ENCODE data around the gene PRKCH. TPM values are rescaled to one million over a fixed set of nuclear protein-coding genes. Genes with fewer than 3 reads are reported as not detected.

PRKCH gene
- total RNA-seq, 2 experiments from 2014 or later: 318 to 343 TPM

DNA sequence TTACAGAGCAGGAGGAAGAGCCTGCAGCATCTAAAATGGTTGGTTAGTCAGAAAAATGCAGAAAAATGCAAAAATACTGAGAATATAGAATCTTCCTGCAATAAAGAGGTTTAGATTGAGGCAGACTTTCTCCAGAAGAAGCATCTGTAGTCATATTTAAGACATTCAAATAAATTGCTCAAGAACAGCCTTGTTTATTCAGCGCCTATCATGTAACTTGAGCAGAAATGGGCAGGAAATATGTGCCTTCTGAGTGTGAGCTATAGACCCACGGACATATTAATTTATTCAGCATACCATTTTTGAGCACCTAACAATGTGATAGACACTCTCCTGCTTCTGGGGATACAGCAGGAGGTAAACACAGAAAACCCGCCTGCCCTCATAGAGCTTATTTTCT, 272.0 kb downstream of the PRKCH start:
- POLR2A ChIA-PET: interaction anchor here (0.6 to 0.9 kb wide), 2 partner anchors 30 to 316 kb away, joined by 4 to 6 read pairs; no protein-coding TSS in a partner anchor
- ATAC-seq (no peak), DNase-seq (no peak)
- CTCF ChIA-PET: interaction anchor here (0.9 to 1.2 kb wide), 3 partner anchors 12 to 70 kb away, joined by 3 to 4 read pairs (median 3); no protein-coding TSS in a partner anchor
- Mint-ChIP-seq H3K27ac (no peak overlapping the region), H3K4me3 (no peak overlapping the region), H3K36me3 (ENCODE audit: low read depth) (peaks cover 5% of the 10 kb centered on the region), H3K9me3 (ENCODE audit: insufficient read depth) (no peaks in the 10 kb centered on the region), H3K27me3 (ENCODE audit: low read depth) (no peaks in the 10 kb centered on the region), H3K4me1 (ENCODE audit: low read depth) (peaks cover 64% of the 10 kb centered on the region)

DNA sequence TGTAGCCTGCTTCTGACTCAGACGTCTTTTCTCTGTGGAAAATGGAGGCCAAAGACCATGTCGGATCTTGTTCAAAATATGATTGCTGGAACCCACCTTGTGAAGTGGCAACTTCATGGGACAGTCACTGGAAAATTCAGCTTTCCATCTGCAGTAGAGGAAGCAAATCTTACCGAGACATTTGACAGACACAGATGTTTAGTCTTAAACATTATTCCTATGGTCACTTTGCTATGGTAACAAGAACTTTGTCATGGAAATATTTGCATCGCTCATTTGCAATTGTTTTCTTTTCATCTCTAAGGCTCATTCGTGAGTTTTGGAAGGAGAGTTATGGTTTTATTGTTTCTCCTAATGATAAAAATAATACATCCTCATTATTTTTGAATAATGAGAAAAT, 275.6 kb downstream of the PRKCH start:
- Mint-ChIP-seq H3K27ac (no peak overlapping the region), H3K4me1 (ENCODE audit: low read depth) (peaks cover 48% of the 10 kb centered on the region), H3K36me3 (ENCODE audit: low read depth) (peaks cover 5% of the 10 kb centered on the region)

DNA sequence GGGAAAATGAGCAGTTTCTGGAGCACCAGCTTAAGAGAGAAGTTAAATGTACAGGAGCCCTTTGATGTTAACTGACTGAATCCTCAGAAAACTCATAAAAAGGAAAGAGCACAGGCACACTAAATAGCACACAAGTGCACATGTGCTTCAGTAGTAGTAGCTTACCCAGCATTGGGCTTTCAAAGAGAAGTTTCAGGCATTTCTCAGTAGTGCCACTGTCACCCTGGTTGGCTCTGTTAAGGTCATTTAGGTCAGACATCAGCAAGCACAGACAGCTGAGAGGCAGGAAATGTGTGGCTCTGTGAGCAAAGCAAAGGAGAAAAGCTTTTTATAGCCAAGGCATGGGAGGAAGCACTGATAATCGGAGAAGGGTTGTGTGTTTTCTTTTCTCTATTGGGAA, 277.6 kb downstream of the PRKCH start:
- ChIA-PET CTCF (interaction anchor here (0.7 to 1.6 kb wide), 8 partner anchors 9 to 338 kb away, joined by 3 to 6 read pairs (median 3); no protein-coding TSS in a partner anchor), POLR2A (interaction anchor here (1.0 to 1.1 kb wide), 2 partner anchors 63 to 97 kb away, joined by 3 to 4 read pairs; partner anchors contain the start of gene HIF1A)
- peak; percentile 73 for ATAC-seq
- Mint-ChIP-seq H3K4me1 (ENCODE audit: low read depth) (peaks cover 45% of the 10 kb centered on the region), H3K4me3 (no peak overlapping the region), H3K36me3 (ENCODE audit: low read depth) (no peaks in the 10 kb centered on the region), H3K9me3 (ENCODE audit: insufficient read depth) (no peaks in the 10 kb centered on the region), H3K27me3 (ENCODE audit: low read depth) (no peaks in the 10 kb centered on the region), H3K27ac (peak overlapping the region; percentile 72)
- DNase-seq: peak; percentile 69

More for the DNA sequence above, 275.6 kb downstream of the PRKCH start:
- H3K27me3 Mint-ChIP-seq (ENCODE audit: low read depth): no peaks in the 10 kb centered on the region
- no peaks in the 10 kb centered on the region for H3K9me3 Mint-ChIP-seq (ENCODE audit: insufficient read depth)
- ATAC-seq (no peak), DNase-seq (no peak)
- no peak overlapping the region for H3K4me3 Mint-ChIP-seq
- ChIA-PET POLR2A (interaction anchor here (0.6 to 2.7 kb wide), 2 partner anchors 43 to 98 kb away, joined by 3 to 6 read pairs; partner anchors contain the start of gene HIF1A), CTCF (interaction anchor here (1.0 to 1.8 kb wide), 2 partner anchors 23 to 241 kb away, joined by 3 read pairs; no protein-coding TSS in a partner anchor)

DNA sequence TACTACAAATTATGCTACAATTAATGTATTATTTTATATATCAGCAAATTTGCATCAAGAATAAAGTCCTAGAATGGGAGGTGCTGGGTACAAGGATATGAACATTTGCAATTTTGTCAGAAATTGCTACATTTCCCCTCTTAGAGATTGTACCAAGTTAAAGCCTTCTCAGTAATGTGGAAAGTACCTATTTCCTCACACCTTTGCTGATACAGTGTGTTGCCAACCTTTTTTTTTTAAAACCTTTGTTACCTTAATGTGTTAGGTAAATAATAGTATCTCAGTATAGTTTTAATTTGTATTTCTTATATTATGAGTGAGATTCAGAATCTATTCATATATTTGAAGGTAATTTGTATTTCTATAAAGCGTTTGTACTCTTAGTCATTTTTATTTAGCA, 278.6 kb downstream of the PRKCH start:
- Mint-ChIP-seq H3K4me1 (ENCODE audit: low read depth) (peaks cover 35% of the 10 kb centered on the region), H3K36me3 (ENCODE audit: low read depth) (peaks cover 6% of the 10 kb centered on the region), H3K27ac (no peak overlapping the region), H3K9me3 (ENCODE audit: insufficient read depth) (peaks cover 2% of the 10 kb centered on the region), H3K4me3 (no peak overlapping the region), H3K27me3 (ENCODE audit: low read depth) (no peaks in the 10 kb centered on the region)
- POLR2A ChIA-PET: no interaction called here
- CTCF ChIA-PET: no interaction called here
- ATAC-seq: no peak
- no peak for DNase-seq

Other genes starting within 250 kb of the PRKCH start
- gene TMEM30B, start 40.2 kb upstream of the PRKCH start, total RNA-seq: under 1 TPM; 0.52 to 0.66 TPM